HG02981 (cell line): ENCODE measurements around the gene PHKB.

Experiments used
- ATAC-seq: cut with Tn5 transposase; IDR thresholded peaks from one replicate; pipeline ENCODE4 v1.9.1; 2021; ENCODE audit warnings: mild to moderate bottlenecking, moderate library complexity; ENCODE audit not compliant: unreplicated experiment

PHKB gene

DNA sequence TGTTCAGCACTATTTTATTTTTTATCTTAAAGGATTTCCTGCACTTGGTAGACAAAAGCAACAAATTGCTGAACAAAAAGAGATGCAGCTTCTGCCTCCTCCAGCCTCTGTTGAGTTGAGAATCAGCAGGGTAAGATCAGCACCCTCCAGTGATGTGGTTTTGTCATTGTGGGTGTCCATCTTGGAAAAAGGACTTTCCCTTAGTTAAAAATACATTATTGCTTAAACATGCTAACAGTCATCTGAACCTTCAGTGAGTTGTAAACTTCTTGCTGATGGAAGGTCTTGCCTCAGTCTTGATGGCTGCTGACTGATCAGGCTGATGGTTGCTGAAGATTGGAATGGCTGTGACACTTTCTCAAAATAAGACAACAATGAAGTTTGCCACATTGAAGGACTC lies 101.2 kb downstream of the PHKB start:
- no peak for ATAC-seq

GRCh38 chr16:47565454-47565853 lies 104.3 kb downstream of the PHKB start:
- no peak for ATAC-seq

DNA sequence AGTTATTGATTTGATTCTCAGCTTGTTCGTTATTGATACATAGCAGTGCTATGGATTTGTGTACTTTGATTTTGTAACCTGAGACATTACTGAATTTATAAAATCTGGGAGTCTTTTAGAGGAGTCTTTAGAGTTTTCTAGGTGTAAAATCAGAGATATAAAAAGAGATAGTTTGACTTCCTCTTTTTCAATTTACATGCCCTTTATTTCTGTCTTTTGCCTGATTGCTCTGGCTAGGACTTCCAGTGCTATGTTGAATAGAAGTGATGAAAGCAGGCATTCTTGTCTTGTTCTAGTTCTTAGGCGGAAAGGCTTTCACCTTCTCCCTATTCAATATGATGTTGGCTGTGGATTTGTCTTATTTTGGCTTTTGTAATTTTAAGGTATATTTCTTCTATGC lies 106.2 kb downstream of the PHKB start:
- ATAC-seq: no peak

DNA sequence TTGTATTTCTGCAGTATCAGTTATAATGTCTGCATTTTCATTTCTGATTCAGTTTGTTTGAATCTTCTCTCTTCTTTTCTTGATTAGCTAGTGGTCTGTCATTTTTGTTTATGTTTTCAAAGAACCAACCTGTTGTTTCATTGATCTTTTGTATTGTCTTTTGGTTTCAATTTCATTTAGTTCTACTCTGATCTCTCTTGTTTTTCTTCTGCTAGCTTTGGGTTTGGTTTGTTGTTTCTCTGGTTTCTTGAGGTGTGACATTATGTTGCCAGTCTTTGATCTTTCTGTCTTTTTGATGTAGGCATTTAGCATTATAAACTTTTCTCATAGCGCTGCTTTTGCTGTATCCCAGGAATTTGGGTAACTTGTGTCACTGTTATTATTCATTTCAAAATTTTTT lies 107.2 kb downstream of the PHKB start:
- no peak for ATAC-seq

GRCh38 chr16:47571049-47571448 lies 109.9 kb downstream of the PHKB start:
- no peak for ATAC-seq

DNA sequence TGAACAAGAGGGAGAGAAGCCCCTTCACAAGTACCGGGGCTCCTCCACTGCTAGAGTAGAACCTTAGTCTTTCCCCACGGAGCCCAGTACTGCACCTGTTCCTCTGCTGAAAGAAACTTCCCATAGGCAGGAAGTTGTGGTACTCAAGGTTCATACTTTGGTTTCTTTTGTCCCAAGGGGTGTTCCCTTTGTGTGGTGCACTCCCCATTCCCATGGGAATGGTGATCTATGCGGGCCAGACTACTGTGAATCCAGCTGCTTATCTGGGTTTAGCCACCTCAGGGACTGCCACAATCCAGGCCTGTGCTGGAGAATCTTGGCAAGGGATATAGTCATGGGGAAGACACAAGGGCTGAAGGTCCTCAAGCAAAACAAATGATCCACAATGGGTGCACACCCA lies 110.6 kb downstream of the PHKB start:
- no peak for ATAC-seq

GRCh38 chr16:47574091-47575054 lies 113.2 kb downstream of the PHKB start:
- peak; percentile 62 for ATAC-seq

DNA sequence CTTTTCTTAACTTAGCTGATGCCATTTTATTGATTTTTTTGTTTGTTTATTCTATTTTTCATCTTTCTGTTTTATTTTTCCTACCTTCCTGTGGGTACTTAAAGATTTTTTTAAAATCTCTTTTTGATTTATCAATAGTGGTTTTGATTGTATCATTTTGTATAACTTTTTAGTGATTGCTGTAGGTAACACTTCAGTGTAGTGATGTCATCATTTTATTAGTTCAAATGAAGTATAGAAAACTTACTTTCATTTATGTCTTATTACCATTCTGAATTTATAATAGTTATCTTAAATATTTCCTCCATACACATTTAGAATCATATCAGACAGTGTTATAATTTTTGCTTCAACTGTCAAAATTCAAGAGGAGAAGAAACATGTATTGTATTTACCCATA lies 115.9 kb downstream of the PHKB start:
- ATAC-seq: no peak

DNA sequence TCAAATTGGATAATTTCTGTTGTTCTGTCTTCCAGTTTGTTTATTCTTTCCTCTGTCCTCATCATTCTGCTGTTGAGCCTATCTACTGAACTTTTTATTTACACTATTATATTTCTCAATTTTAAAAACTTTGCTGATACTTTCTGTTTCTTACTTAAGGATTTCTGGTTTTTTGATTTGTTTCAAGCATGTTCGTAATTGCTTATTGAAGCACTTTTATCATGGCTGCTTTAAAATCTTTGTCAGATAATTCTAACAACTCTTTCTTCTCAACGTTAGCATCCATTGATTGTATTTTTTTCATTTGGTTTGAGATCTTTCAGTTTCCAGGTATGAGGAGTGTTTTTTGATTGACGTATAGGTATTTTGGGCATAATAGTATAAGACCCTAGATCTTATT lies 116.9 kb downstream of the PHKB start:
- no peak for ATAC-seq

DNA sequence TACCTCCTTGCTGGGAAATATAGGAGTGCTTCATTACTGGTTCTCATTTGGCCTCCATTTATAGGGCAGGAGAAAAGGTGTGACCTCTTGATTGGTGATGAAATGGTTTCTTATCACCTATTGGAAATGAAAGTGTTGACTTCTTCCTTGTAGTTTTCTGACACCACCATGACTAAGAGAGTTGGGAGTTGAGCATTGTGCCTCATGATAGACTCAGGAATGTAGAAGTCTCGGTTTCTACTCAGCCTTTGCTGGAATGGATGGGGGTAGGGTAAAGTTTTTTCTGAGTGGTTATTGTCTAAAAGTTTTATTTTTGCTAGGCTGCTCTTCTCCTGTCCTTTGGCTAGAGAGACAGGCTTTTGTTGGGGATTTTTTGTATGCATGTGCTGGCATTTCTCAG lies 117.4 kb downstream of the PHKB start:
- ATAC-seq: no peak

- ATAC-seq: no peak
These were observed 120.0 kb downstream of the PHKB start for GRCh38 chr16:47581114-47581513.

DNA sequence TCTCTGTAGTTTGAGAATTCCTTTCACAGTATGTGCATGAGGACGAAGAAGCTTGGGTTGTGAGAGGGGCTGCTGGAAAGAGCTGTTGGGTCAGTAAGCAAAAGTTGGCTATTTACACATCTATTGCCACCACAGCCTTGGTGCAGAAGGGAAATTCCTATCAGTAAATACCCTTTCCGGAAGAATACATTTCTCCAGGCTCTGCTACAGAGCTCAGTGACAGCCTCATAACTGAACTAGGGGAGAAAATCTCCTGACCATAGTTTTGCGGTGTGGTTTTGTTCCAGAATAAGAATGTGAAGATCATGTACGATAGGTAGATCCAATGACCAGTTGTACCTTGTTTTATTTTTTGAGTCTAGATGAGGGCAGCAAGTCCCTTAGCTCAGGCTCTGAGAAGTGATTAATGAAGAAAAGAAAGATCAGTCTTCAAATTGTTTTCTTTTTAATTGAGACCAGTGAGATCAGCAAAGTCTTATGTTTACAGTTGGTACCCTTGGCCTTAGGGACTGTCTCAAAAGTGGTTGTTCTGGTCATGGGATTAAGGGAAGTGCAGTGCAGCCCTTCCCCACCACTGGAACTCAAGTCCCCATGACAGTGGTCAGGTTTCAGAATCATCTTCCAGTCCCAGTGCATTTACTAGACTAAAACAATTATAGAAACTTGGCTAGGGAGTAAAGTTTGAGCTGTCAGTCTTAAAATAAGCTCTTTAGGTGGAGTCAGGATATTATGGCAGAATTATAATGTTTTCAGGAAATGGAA lies 123.5 kb downstream of the PHKB start:
- ATAC-seq: no peak

DNA sequence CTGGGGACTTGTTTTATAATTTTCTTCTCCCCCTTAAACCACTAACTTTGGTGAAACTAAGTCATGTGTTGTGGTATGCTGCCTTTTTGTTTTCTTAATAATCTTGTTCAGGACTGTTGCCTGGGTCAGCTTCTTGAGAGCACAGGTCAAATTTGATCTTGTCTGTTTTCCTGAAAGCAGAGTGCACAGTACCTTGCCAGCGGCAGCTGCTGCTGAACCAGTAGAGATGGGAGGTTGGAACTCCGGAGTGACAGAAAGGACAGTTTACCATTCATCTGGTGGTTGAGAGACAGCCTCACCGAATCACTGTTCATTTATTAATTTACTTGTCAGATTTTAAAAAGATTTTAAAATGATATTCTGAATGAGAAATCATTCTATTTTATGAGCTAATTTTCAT lies 125.0 kb downstream of the PHKB start:
- no peak for ATAC-seq

GRCh38 chr16:47590472-47590871 lies 129.3 kb downstream of the PHKB start:
- ATAC-seq: no peak

GRCh38 chr16:47592232-47592631 lies 131.1 kb downstream of the PHKB start:
- ATAC-seq: no peak

- peak; percentile 72 for ATAC-seq
These were observed 138.4 kb downstream of the PHKB start for GRCh38 chr16:47599512-47599911.

- no peak for ATAC-seq
These were observed 139.2 kb downstream of the PHKB start for GRCh38 chr16:47600376-47600775.

- ATAC-seq: no peak
These were observed 143.2 kb downstream of the PHKB start for GRCh38 chr16:47604306-47604705.

DNA sequence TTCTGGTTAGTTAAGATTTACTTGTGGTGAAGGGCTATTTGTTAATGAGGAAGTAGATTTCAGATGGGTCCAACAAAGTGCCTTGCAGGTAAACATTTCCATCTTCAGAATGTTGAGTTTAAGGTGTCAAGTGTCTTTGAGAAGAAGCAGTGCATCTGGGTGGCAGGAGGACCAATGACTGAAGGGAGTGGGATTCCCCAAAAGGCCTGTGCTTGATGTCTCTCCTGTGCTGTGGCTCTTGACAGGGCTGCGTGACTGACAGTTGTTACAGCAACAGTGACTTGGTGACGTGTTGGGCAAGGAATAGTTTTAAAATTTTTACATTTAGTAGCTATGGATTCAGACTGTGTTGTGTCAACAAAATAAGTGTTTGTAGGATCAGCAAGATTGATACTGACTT lies 149.9 kb downstream of the PHKB start:
- no peak for ATAC-seq

DNA sequence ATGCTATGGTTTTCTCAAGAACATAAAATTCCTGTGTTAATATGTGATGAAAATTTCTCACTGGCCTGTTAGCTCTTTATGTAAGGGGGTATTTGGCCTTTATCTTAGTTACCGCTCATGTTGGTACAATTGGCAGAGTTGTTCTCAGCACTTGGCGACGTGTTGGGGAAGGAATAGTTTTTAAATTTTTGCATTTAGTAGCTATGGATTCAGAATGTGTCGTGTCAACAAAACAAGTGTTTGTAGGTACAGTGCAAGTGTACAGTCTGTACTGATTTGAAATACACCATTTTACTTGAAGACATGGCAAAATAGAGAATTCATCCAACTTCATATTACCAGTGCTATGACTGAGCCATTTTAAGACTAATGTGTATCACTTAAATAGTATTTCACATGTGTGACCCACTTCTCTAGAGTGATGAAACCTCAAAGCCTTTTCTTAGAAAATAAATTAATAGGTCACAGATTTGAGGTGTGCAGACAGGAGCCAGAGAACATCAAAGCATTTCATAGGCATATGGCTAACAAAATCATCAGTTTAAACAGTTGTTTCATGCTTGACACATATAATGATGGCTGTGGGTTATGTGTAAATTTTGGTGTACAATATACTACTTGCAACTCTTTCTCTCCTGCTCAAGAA lies 150.8 kb downstream of the PHKB start:
- no peak for ATAC-seq

DNA sequence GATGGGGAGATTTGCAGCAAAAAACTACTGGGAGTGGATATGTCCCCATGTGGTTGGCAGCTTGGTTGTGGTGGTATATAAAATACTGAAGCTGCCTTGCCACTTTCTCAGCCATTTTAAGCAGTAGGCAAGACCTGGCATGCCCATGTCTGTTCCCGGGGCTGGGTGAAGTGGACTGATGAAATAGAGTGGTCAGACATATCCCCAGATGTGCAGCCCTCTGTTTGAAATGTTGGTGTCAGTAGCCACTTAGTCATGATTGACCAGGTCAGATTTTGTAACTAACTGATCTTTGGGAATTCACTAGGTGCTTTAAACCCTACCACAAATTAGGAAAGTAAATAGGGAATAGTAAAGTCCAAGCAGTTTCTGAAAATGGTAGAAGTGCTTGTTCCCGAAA lies 151.6 kb downstream of the PHKB start:
- ATAC-seq: no peak

DNA sequence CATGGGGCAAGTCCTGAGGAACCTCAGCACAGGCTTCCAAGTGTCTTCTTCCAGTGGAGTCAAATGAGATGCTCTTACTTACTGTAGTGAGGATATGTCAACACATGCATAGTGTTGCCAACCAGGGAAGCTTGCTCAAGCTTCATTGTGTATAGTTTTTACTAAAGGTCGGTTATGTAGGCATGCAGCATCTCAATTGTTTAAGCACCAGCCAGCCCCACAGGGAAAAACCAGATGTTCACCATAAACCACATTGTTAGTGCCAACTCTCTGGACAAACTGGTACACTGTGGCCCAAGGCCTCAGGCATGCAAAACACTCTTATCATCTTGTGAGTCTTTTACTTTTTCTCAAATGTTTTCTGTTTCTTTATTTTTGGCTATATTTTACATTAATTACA lies 152.1 kb downstream of the PHKB start:
- no peak for ATAC-seq
